ENCODE results near the gene DCAF17.

DCAF17 gene

DNA sequence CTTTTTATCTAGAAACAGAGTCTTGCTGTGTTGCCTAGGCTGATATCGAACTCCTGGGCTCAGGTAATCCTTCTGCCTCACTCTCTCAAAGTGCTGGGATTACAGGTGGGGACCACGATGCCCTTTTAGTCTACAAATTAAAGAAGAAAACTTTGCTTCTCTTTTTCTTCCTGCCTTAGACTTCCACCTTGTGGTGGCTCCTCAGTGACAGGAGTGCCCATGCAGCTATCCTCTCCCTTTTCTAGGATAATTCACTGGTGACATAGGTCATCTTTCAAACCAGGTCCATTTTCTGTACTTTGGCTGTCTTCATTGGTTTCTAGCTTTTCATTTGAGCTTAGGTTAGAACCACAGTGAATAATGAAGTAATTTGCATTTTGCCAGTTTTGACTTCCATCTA, 13.6 kb downstream of the DCAF17 start:
- no peak overlapping the region for H2AK5ac ChIP-seq (ENCODE audit: low read length, severe bottlenecking)
- H4K91ac ChIP-seq (ENCODE audit: low read length): no peak overlapping the region
- H3K27ac ChIP-seq (ENCODE audit: low read length, poor library complexity, severe bottlenecking): no peak overlapping the region
- no peaks in the 10 kb centered on the region for H3K27me3 ChIP-seq (ENCODE audit: control insufficient read depth in 1 of 2, insufficient read depth in 1 of 2, low read length in 2 of 2)
- DNase-seq: no peak
- H3K14ac ChIP-seq (ENCODE audit: low read length in 2 of 2): no peak overlapping the region
- H3K18ac ChIP-seq (ENCODE audit: low read depth in 1 of 2, low read length in 2 of 2): no peak overlapping the region
- no peak overlapping the region for H3K23ac ChIP-seq (ENCODE audit: low read length in 2 of 2)
- H3K4ac ChIP-seq (ENCODE audit: low read depth in 1 of 2, low read length in 2 of 2): no peak overlapping the region
- no peak overlapping the region for H3K4me2 ChIP-seq (ENCODE audit: low read length, poor library complexity, severe bottlenecking)
- H2BK5ac ChIP-seq (ENCODE audit: low read depth, low read length, poor library complexity, severe bottlenecking): no peak overlapping the region
- no peaks in the 10 kb centered on the region for H3K9me3 ChIP-seq (ENCODE audit: control insufficient read depth, low read length)
- no peak overlapping the region for H2BK12ac ChIP-seq (ENCODE audit: low read length in 2 of 2)
- WGBS: 96% methylated on average over 2 of the region's 2 CpGs
- H3K4me3 ChIP-seq (ENCODE audit: insufficient read depth in 1 of 2, low read depth in 1 of 2, low read length in 2 of 2): no peak overlapping the region
- H4K8ac ChIP-seq (ENCODE audit: low read length): no peak overlapping the region
- no peak overlapping the region for H3K9ac ChIP-seq (ENCODE audit: low read length)
- H2BK15ac ChIP-seq (ENCODE audit: low read depth, poor library complexity, severe bottlenecking): no peak overlapping the region
- H2BK120ac ChIP-seq (ENCODE audit: low read depth, low read length): no peak overlapping the region
- H3K4me1 ChIP-seq (ENCODE audit: control insufficient read depth, insufficient read depth, low read depth, low read length): no peaks in the 10 kb centered on the region
- H3K36me3 ChIP-seq (ENCODE audit: control insufficient read depth in 1 of 2, insufficient read depth in 2 of 2, low read depth in 1 of 2, low read length in 2 of 2): peaks cover 7 to 83% of the 10 kb centered on the region in 2 experiments
- H3K79me1 ChIP-seq (replicated peaks; ENCODE audit: low read length, poor library complexity, severe bottlenecking): peaks cover 4% of the 10 kb centered on the region
- no peak overlapping the region for H2AFZ ChIP-seq (ENCODE audit: low read depth, low read length)

DNA sequence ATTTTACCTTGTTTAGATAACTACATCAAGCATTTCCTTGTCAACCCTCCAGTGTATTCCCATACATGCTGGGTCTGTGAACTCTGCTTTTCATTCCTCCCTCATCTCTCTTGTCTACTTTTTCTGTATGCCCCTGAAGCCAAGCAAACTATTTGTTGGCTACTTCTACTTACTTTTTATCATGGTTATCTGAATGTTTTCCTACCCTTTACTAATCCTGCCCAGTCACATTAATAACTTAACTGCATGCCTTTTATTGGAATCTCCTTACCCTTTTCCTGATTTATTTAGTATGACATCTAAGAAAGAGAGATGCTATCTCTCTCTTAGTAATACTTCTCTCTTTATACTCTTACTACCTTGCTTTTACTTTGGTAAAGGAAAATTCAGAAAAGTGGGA, 17.0 kb downstream of the DCAF17 start:
- Histone ChIP-seq H3K9ac (ENCODE audit: low read length) (no peak overlapping the region), H3K4ac (ENCODE audit: low read depth in 1 of 2, low read length in 2 of 2) (no peak overlapping the region), H2BK120ac (ENCODE audit: low read depth, low read length) (no peak overlapping the region), H2BK15ac (ENCODE audit: low read depth, poor library complexity, severe bottlenecking) (no peak overlapping the region), H4K8ac (ENCODE audit: low read length) (no peak overlapping the region), H4K91ac (ENCODE audit: low read length) (no peak overlapping the region), H3K4me3 (ENCODE audit: insufficient read depth in 1 of 2, low read depth in 1 of 2, low read length in 2 of 2) (no peak overlapping the region), H2AK5ac (ENCODE audit: low read length, severe bottlenecking) (no peak overlapping the region), H3K18ac (ENCODE audit: low read depth in 1 of 2, low read length in 2 of 2) (no peak overlapping the region), H3K27ac (ENCODE audit: low read length, poor library complexity, severe bottlenecking) (no peak overlapping the region), H3K27me3 (ENCODE audit: control insufficient read depth in 1 of 2, insufficient read depth in 1 of 2, low read length in 2 of 2) (no peaks in the 10 kb centered on the region), H2BK12ac (ENCODE audit: low read length in 2 of 2) (no peak overlapping the region), H3K79me1 (replicated peaks; ENCODE audit: low read length, poor library complexity, severe bottlenecking) (peaks cover 4% of the 10 kb centered on the region), H2AFZ (ENCODE audit: low read depth, low read length) (no peak overlapping the region), H2BK5ac (ENCODE audit: low read depth, low read length, poor library complexity, severe bottlenecking) (no peak overlapping the region), H3K4me1 (ENCODE audit: control insufficient read depth, insufficient read depth, low read depth, low read length) (no peaks in the 10 kb centered on the region), H3K4me2 (ENCODE audit: low read length, poor library complexity, severe bottlenecking) (no peak overlapping the region), H3K36me3 (ENCODE audit: control insufficient read depth in 1 of 2, insufficient read depth in 2 of 2, low read depth in 1 of 2, low read length in 2 of 2) (peaks cover 5 to 80% of the 10 kb centered on the region in 2 experiments), H3K14ac (ENCODE audit: low read length in 2 of 2) (no peak overlapping the region), H3K9me3 (ENCODE audit: control insufficient read depth, low read length) (peaks cover 3% of the 10 kb centered on the region), H3K23ac (ENCODE audit: low read length in 2 of 2) (no peak overlapping the region)
- DNase-seq: no peak

DNA sequence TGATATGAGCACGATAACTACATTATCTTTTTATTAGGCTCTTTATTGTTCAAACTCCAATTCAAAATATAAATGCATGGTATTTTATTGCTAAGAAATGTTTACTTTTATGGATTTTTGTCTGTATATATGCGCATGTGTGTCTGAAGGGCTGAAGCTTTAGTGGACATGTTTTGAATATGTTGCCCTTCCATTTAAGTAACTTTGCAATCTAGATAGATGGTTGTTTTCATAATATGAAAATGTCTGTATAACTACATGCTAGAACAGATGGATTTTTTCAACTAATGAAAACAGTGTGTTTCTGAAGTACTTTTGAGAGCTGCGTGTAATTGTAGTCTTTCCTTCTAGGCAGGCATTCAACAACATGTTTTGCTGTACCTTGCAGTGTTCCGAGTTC, 18.7 kb downstream of the DCAF17 start:
- Histone ChIP-seq H3K79me1 (replicated peaks; ENCODE audit: low read length, poor library complexity, severe bottlenecking) (peaks cover 1% of the 10 kb centered on the region), H3K36me3 (ENCODE audit: control insufficient read depth in 1 of 2, insufficient read depth in 2 of 2, low read depth in 1 of 2, low read length in 2 of 2) (peaks cover 0 to 90% of the 10 kb centered on the region in 2 experiments), H2BK15ac (ENCODE audit: low read depth, poor library complexity, severe bottlenecking) (no peak overlapping the region), H4K91ac (ENCODE audit: low read length) (no peak overlapping the region), H3K18ac (ENCODE audit: low read depth in 1 of 2, low read length in 2 of 2) (no peak overlapping the region), H3K4me2 (ENCODE audit: low read length, poor library complexity, severe bottlenecking) (no peak overlapping the region), H3K27me3 (ENCODE audit: control insufficient read depth in 1 of 2, insufficient read depth in 1 of 2, low read length in 2 of 2) (no peaks in the 10 kb centered on the region), H3K4me1 (ENCODE audit: control insufficient read depth, insufficient read depth, low read depth, low read length) (no peaks in the 10 kb centered on the region), H3K9ac (ENCODE audit: low read length) (no peak overlapping the region), H2AFZ (ENCODE audit: low read depth, low read length) (no peak overlapping the region), H3K14ac (ENCODE audit: low read length in 2 of 2) (no peak overlapping the region), H3K9me3 (ENCODE audit: control insufficient read depth, low read length) (peaks cover 6% of the 10 kb centered on the region), H3K23ac (ENCODE audit: low read length in 2 of 2) (no peak overlapping the region), H2AK5ac (ENCODE audit: low read length, severe bottlenecking) (no peak overlapping the region), H2BK12ac (ENCODE audit: low read length in 2 of 2) (no peak overlapping the region), H3K27ac (ENCODE audit: low read length, poor library complexity, severe bottlenecking) (no peak overlapping the region), H2BK5ac (ENCODE audit: low read depth, low read length, poor library complexity, severe bottlenecking) (no peak overlapping the region), H3K4me3 (ENCODE audit: insufficient read depth in 1 of 2, low read depth in 1 of 2, low read length in 2 of 2) (no peak overlapping the region), H2BK120ac (ENCODE audit: low read depth, low read length) (no peak overlapping the region), H3K4ac (ENCODE audit: low read depth in 1 of 2, low read length in 2 of 2) (no peak overlapping the region), H4K8ac (ENCODE audit: low read length) (no peak overlapping the region)
- no peak for DNase-seq
- 100% methylated on average over 2 of the region's 4 CpGs for WGBS

DNA sequence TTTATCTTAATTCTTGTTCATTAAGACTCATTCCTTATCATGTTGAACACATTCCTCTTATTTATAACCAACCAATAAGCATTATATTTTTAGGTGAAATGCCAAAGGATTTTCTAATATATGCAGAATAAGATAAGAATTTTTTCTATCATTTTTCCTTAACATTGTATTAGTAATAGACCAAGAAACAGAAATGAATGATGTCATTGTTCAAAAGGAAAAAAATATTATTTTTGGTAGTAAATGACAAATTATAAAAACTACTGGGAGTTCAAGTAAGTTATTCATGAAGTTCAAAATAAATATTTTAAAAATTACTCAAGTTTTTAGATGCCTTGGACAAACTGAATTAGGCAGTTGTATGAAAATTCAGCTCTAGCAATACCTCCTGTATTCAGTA, 25.5 kb downstream of the DCAF17 start:
- Histone ChIP-seq H3K27ac (ENCODE audit: low read length, poor library complexity, severe bottlenecking) (no peak overlapping the region), H3K4me2 (ENCODE audit: low read length, poor library complexity, severe bottlenecking) (no peak overlapping the region), H4K91ac (ENCODE audit: low read length) (no peak overlapping the region), H3K14ac (ENCODE audit: low read length in 2 of 2) (no peak overlapping the region), H3K79me1 (replicated peaks; ENCODE audit: low read length, poor library complexity, severe bottlenecking) (peaks cover 4% of the 10 kb centered on the region), H2AK5ac (ENCODE audit: low read length, severe bottlenecking) (no peak overlapping the region), H2AFZ (ENCODE audit: low read depth, low read length) (no peak overlapping the region), H3K18ac (ENCODE audit: low read depth in 1 of 2, low read length in 2 of 2) (no peak overlapping the region), H3K27me3 (ENCODE audit: control insufficient read depth in 1 of 2, insufficient read depth in 1 of 2, low read length in 2 of 2) (no peaks in the 10 kb centered on the region), H3K9me3 (ENCODE audit: control insufficient read depth, low read length) (peaks cover 23% of the 10 kb centered on the region), H2BK12ac (ENCODE audit: low read length in 2 of 2) (no peak overlapping the region), H2BK15ac (ENCODE audit: low read depth, poor library complexity, severe bottlenecking) (no peak overlapping the region), H3K9ac (ENCODE audit: low read length) (no peak overlapping the region), H2BK5ac (ENCODE audit: low read depth, low read length, poor library complexity, severe bottlenecking) (no peak overlapping the region), H2BK120ac (ENCODE audit: low read depth, low read length) (no peak overlapping the region), H3K4me1 (ENCODE audit: control insufficient read depth, insufficient read depth, low read depth, low read length) (no peaks in the 10 kb centered on the region), H3K36me3 (ENCODE audit: control insufficient read depth in 1 of 2, insufficient read depth in 2 of 2, low read depth in 1 of 2, low read length in 2 of 2) (peaks cover 7 to 78% of the 10 kb centered on the region in 2 experiments), H3K4me3 (ENCODE audit: insufficient read depth in 1 of 2, low read depth in 1 of 2, low read length in 2 of 2) (no peak overlapping the region), H3K4ac (ENCODE audit: low read depth in 1 of 2, low read length in 2 of 2) (no peak overlapping the region), H4K8ac (ENCODE audit: low read length) (no peak overlapping the region), H3K23ac (ENCODE audit: low read length in 2 of 2) (no peak overlapping the region)
- no peak for DNase-seq

Data from mesenchymal stem cell (in vitro differentiated cells and primary cell).